ENCODE measurements around the gene EFNB1.

DNA sequence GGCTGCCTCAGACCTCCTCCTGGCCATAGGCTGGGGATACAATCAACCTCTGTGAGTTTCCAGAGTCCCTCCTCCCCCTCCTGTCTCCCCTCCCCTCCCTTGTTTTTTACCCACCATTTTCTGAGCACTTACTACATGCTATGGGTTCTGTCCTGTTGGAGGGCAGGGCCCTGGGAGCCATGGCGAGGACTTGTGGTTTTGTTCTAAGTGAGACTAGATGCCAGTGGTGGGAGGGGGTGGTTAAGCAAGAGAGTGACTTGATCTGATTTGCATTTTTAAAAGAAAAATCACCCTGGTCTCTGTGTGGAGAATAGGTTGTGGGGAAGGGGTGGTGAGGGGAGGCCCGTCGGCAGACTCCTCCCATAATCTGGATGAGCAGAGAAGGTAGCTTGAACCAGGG is 39.5 kb downstream of the EFNB1 start:
- TF ChIP-seq EZH2 (IDR thresholded peaks at IDR 0.05), result no peak
- TF ChIP-seq, protein P1, sequence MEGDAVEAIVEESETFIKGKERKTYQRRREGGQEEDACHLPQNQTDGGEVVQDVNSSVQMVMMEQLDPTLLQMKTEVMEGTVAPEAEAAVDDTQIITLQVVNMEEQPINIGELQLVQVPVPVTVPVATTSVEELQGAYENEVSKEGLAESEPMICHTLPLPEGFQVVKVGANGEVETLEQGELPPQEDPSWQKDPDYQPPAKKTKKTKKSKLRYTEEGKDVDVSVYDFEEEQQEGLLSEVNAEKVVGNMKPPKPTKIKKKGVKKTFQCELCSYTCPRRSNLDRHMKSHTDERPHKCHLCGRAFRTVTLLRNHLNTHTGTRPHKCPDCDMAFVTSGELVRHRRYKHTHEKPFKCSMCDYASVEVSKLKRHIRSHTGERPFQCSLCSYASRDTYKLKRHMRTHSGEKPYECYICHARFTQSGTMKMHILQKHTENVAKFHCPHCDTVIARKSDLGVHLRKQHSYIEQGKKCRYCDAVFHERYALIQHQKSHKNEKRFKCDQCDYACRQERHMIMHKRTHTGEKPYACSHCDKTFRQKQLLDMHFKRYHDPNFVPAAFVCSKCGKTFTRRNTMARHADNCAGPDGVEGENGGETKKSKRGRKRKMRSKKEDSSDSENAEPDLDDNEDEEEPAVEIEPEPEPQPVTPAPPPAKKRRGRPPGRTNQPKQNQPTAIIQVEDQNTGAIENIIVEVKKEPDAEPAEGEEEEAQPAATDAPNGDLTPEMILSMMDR (IDR thresholded peaks at IDR 0.05), result no peak
- no peak for TF ChIP-seq EZH2phosphoT487 (IDR thresholded peaks at IDR 0.05)

Measured in neural progenitor cell (in vitro differentiated cells).